H9 (cell line): Measurements from ENCODE around the gene CDH13. TPM values are rescaled to one million over a fixed set of nuclear protein-coding genes. Genes with fewer than 3 reads are reported as not detected.

Experiments
- DNase-seq: peaks from one replicate; pipeline ENCODE4 v3.0.0-alpha.2; 2017
- H2AFZ ChIP-seq: one replicate; pipeline ENCODE4 v1.6.1; 2013; ENCODE audit warnings: mild to moderate bottlenecking, low read length, control low read depth, moderate library complexity
- H2AK5ac ChIP-seq: 2 replicates; pipeline ENCODE4 v1.6.1; 2013; ENCODE audit warnings: low read length, control low read depth, mixed read lengths; ENCODE audit not compliant: insufficient read length
- H2BK120ac ChIP-seq: one replicate; pipeline ENCODE4 v1.6.1; 2013; ENCODE audit warnings: low read depth, mild to moderate bottlenecking, low read length, control low read depth, inconsistent platforms; ENCODE audit not compliant: poor library complexity, severe bottlenecking
- H2BK12ac ChIP-seq: 2 replicates; pipeline ENCODE4 v1.6.1; 2013; ENCODE audit warnings: low read length, control low read depth, mixed read lengths, low read depth; ENCODE audit not compliant: insufficient read length
- H2BK15ac ChIP-seq: 2 replicates; pipeline ENCODE4 v1.6.1; 2013; ENCODE audit warnings: low read depth, low read length, control low read depth
- H2BK20ac ChIP-seq: one replicate; pipeline ENCODE4 v1.6.1; 2013; ENCODE audit warnings: low read depth, mild to moderate bottlenecking, low read length, control low read depth, inconsistent platforms; ENCODE audit not compliant: poor library complexity, severe bottlenecking
- H2BK5ac ChIP-seq: 2 replicates; pipeline ENCODE4 v1.6.1; 2013; ENCODE audit warnings: low read length, control low read depth, mixed read lengths; ENCODE audit not compliant: insufficient read length
- H3K14ac ChIP-seq: 2 replicates; pipeline ENCODE4 v1.6.1; 2013; ENCODE audit warnings: low read length, control low read depth; ENCODE audit not compliant: insufficient read depth
- H3K18ac ChIP-seq: 2 replicates; pipeline ENCODE4 v1.6.1; 2013; ENCODE audit warnings: low read depth, mild to moderate bottlenecking, mixed read lengths, low read length, control low read depth; ENCODE audit not compliant: insufficient read length
- H3K23ac ChIP-seq: 2 replicates; pipeline ENCODE4 v1.6.1; 2013; ENCODE audit warnings: low read length, control low read depth, mixed read lengths, low read depth; ENCODE audit not compliant: insufficient read length
- H3K23me2 ChIP-seq: 2 replicates; pipeline ENCODE4 v1.6.1; 2013; ENCODE audit warnings: low read depth, mild to moderate bottlenecking, mixed read lengths, low read length, control low read depth; ENCODE audit not compliant: insufficient read length, poor library complexity, severe bottlenecking
- H3K27ac ChIP-seq: 2 replicates; pipeline ENCODE4 v1.5.1; 2013; ENCODE audit warnings: low read length, control low read depth, mixed read lengths, low read depth; ENCODE audit not compliant: insufficient read length
- H3K27me3 ChIP-seq: 2 replicates; pipeline ENCODE4 v1.6.1; 2013; ENCODE audit warnings: low read length, control low read depth, inconsistent platforms; ENCODE audit not compliant: insufficient read depth
- H3K4ac ChIP-seq: 2 replicates; pipeline ENCODE4 v1.6.1; 2013; ENCODE audit warnings: low read depth, mild to moderate bottlenecking, control low read depth, inconsistent platforms, low read length, moderate library complexity
- H3K4me1 ChIP-seq: 2 replicates; pipeline ENCODE4 v1.6.1; 2013; ENCODE audit warnings: low read length, control low read depth, inconsistent platforms; ENCODE audit not compliant: insufficient read depth
- H3K4me2 ChIP-seq: 2 replicates; pipeline ENCODE4 v1.6.1; 2013; ENCODE audit warnings: low read length, control low read depth, mixed read lengths; ENCODE audit not compliant: insufficient read length, insufficient read depth
- H3K56ac ChIP-seq: 2 replicates; pipeline ENCODE4 v1.6.1; 2013; ENCODE audit warnings: low read depth, mild to moderate bottlenecking, mixed read lengths, low read length, control low read depth; ENCODE audit not compliant: insufficient read length
- H3K79me1 ChIP-seq: 2 replicates; pipeline ENCODE4 v1.6.1; 2013; ENCODE audit warnings: low read depth, mild to moderate bottlenecking, moderate library complexity, low read length, control low read depth, inconsistent platforms; ENCODE audit not compliant: insufficient read depth, poor library complexity, severe bottlenecking
- H3K79me2 ChIP-seq: 2 replicates; pipeline ENCODE4 v1.6.1; 2013; ENCODE audit warnings: low read length, control low read depth, inconsistent platforms; ENCODE audit not compliant: insufficient read depth
- H3K9ac ChIP-seq: 2 replicates; pipeline ENCODE4 v1.6.1; 2013; ENCODE audit warnings: low read length, control low read depth, mixed read lengths; ENCODE audit not compliant: insufficient read length; ENCODE audit errors: extremely low read depth
- H3K9me3 ChIP-seq: one replicate; pipeline ENCODE4 v1.6.1; 2013; ENCODE audit warnings: low read depth, low read length, inconsistent platforms; ENCODE audit not compliant: control insufficient read depth
- H3T11ph ChIP-seq: one replicate; pipeline ENCODE4 v1.6.1; 2013; ENCODE audit warnings: mild to moderate bottlenecking, low read length, control low read depth, inconsistent platforms
- H4K20me1 ChIP-seq: one replicate; pipeline ENCODE4 v1.6.1; 2013; ENCODE audit not compliant: control insufficient read depth, insufficient read length, insufficient read depth
- H4K5ac ChIP-seq: 2 replicates; pipeline ENCODE4 v1.6.1; 2013; ENCODE audit warnings: low read depth, mild to moderate bottlenecking, mixed read lengths, low read length, control low read depth; ENCODE audit not compliant: insufficient read length
- H4K8ac ChIP-seq: replicated peaks from 2 replicates; pipeline ENCODE4 v1.6.1; 2013; ENCODE audit warnings: low read length, control low read depth, mixed read lengths, low read depth; ENCODE audit not compliant: insufficient read length
- H4K91ac ChIP-seq: 2 replicates; pipeline ENCODE4 v1.6.1; 2013; ENCODE audit warnings: low read depth, mild to moderate bottlenecking, moderate library complexity, mixed read lengths, low read length, control low read depth; ENCODE audit not compliant: insufficient read length
- H3K27ac Mint-ChIP-seq, 3 experiments: 2 replicates in 2 of 3; 3 replicates in 1 of 3; pipeline ENCODE4 v1.8.0; 2020 to 2021; ENCODE audit warnings: mixed read lengths in 3 of 3, mild to moderate bottlenecking in 1 of 3, moderate library complexity in 1 of 3
- H3K27me3 Mint-ChIP-seq: 2 replicates; pipeline ENCODE4 v1.8.0; 2021; ENCODE audit warnings: low read depth, mild to moderate bottlenecking, moderate library complexity, mixed read lengths
- H3K36me3 Mint-ChIP-seq, 3 experiments: 2 replicates in 2 of 3; 3 replicates in 1 of 3; pipeline ENCODE4 v1.8.0; 2020 to 2021; ENCODE audit warnings: low read depth in 3 of 3, mixed read lengths in 3 of 3; ENCODE audit not compliant: insufficient read depth in 1 of 3
- H3K4me1 Mint-ChIP-seq, 2 experiments: 2 replicates each; pipeline ENCODE4 v1.8.0; 2020; ENCODE audit warnings: mixed read lengths in 2 of 2
- H3K4me3 Mint-ChIP-seq, 2 experiments: 2 replicates in 1 of 2; 3 replicates in 1 of 2; pipeline ENCODE4 v1.8.0; 2020 to 2021; ENCODE audit warnings: mild to moderate bottlenecking in 2 of 2, mixed read lengths in 2 of 2, moderate library complexity in 1 of 2
- H3K9me3 Mint-ChIP-seq, 2 experiments: 2 replicates in 1 of 2; 3 replicates in 1 of 2; pipeline ENCODE4 v1.8.0; 2020; ENCODE audit warnings: mild to moderate bottlenecking in 2 of 2, mixed read lengths in 2 of 2, moderate library complexity in 1 of 2
- CTCF ChIP-seq: fragments of 200-600 bp; sonication (generic); conservative IDR thresholded peaks from 3 replicates; pipeline ENCODE4 v1.8.0; 2021; ENCODE audit warnings: antibody characterized with exemption, mild to moderate bottlenecking
- WGBS: extraction: QIAGEN DNeasy Blood & Tissue Kit; methylation state at CpG from one replicate; pipeline ENCODE4 v1.1.7; 2013; ENCODE audit warnings: missing lambda C conversion rate, low lambda C conversion rate, mixed read lengths; ENCODE audit not compliant: insufficient read length; ENCODE audit errors: extremely low coverage; 5-methylcytosine and 5-hydroxymethylcytosine counted together
- total RNA-seq: library from RNA; stranded (reverse); gene quantifications from 2 replicates; pipeline ENCODE4 v1.2.1, GENCODE V29; 2021

The CDH13 gene
- total RNA-seq, 1 experiment from 2014 or later: 1.5 TPM

- H3K23me2 ChIP-seq: no peaks in the 10 kb centered on the region
- H3K56ac ChIP-seq: no peak overlapping the region
- H3K79me2 ChIP-seq: no peaks in the 10 kb centered on the region
- H4K20me1 ChIP-seq: no peaks in the 10 kb centered on the region
- H3K4me2 ChIP-seq: no peak overlapping the region
- no peak overlapping the region for H2BK12ac ChIP-seq
- H3K18ac ChIP-seq: no peak overlapping the region
- no peak overlapping the region for H3K14ac ChIP-seq
- H2BK120ac ChIP-seq: no peak overlapping the region
- no peaks in the 10 kb centered on the region for H3K36me3 Mint-ChIP-seq
- no peak overlapping the region for H2AK5ac ChIP-seq
- H4K91ac ChIP-seq: no peak overlapping the region
- DNase-seq: no peak
- no peak overlapping the region for H3T11ph ChIP-seq
- no peaks in the 10 kb centered on the region for H3K9me3 ChIP-seq
- no peak overlapping the region for H3K4ac ChIP-seq
- no peak overlapping the region for H2BK20ac ChIP-seq
- no peak overlapping the region for H4K5ac ChIP-seq
- no peak for TF ChIP-seq CTCF
- no peak overlapping the region for H2BK15ac ChIP-seq
- no peak overlapping the region for H3K4me3 Mint-ChIP-seq
- H4K8ac ChIP-seq: no peak overlapping the region
- H3K9me3 Mint-ChIP-seq: no peaks in the 10 kb centered on the region
- H3K4me1 ChIP-seq: no peaks in the 10 kb centered on the region
- no peak overlapping the region for H3K23ac ChIP-seq
- no peak overlapping the region for H3K27ac Mint-ChIP-seq
- H3K79me1 ChIP-seq: no peaks in the 10 kb centered on the region
- WGBS: no CpG with 5 or more reads among the region's 8 CpGs
- H2AFZ ChIP-seq: no peak overlapping the region
- peaks cover 9% of the 10 kb centered on the region in 2 experiments for H3K4me1 Mint-ChIP-seq
- no peak overlapping the region for H3K9ac ChIP-seq
- peaks cover 1% of the 10 kb centered on the region; the same call in 1 of the 2 replicates for H3K27me3 Mint-ChIP-seq
- H3K27ac ChIP-seq: no peak overlapping the region
- no peak overlapping the region for H2BK5ac ChIP-seq
- H3K27me3 ChIP-seq: no peaks in the 10 kb centered on the region
These were observed 512.4 kb downstream of the CDH13 start for GRCh38 chr16:83138976-83139690.
